ENCODE measurements around the gene LSP1.

LSP1 gene

GRCh38 chr11:1893581-1894359 is 40.9 kb downstream of the LSP1 start (continued):
- TF ChIP-seq TSHZ2 (CRISPR knock-in tag; IDR thresholded peaks at IDR 0.05): no peak
- no peak for TF ChIP-seq ZC3H10 (CRISPR knock-in tag; IDR thresholded peaks at IDR 0.05)

GRCh38 chr11:1894759-1895158 is 41.9 kb downstream of the LSP1 start:
- ATAC-seq: no peak
- TF ChIP-seq TOX (CRISPR knock-in tag; IDR thresholded peaks at IDR 0.05; ENCODE audit: borderline replicate concordance) (no peak), ISL1 (CRISPR knock-in tag; IDR thresholded peaks at IDR 0.05) (no peak)

GRCh38 chr11:1896468-1896867 is 43.6 kb downstream of the LSP1 start:
- no peak for TF ChIP-seq CSDC2 (CRISPR knock-in tag; IDR thresholded peaks at IDR 0.05)
- TF ChIP-seq ZC3H10 (CRISPR knock-in tag; IDR thresholded peaks at IDR 0.05): no peak
- TF ChIP-seq TCF4 (CRISPR knock-in tag; IDR thresholded peaks at IDR 0.05; ENCODE audit: borderline replicate concordance): no peak
- no peak for TF ChIP-seq PATZ1 (CRISPR knock-in tag; IDR thresholded peaks at IDR 0.05; ENCODE audit: borderline replicate concordance)
- TF ChIP-seq SNAI2 (CRISPR knock-in tag; IDR thresholded peaks at IDR 0.05): no peak
- no peak for TF ChIP-seq CREB5 (CRISPR knock-in tag; IDR thresholded peaks at IDR 0.05; ENCODE audit: low read depth)
- no peak for TF ChIP-seq TOX (CRISPR knock-in tag; IDR thresholded peaks at IDR 0.05; ENCODE audit: borderline replicate concordance)
- no peak for TF ChIP-seq ZFP3 (CRISPR knock-in tag; IDR thresholded peaks at IDR 0.05)
- no peak for TF ChIP-seq TSHZ2 (CRISPR knock-in tag; IDR thresholded peaks at IDR 0.05)
- no peak for ATAC-seq

DNA sequence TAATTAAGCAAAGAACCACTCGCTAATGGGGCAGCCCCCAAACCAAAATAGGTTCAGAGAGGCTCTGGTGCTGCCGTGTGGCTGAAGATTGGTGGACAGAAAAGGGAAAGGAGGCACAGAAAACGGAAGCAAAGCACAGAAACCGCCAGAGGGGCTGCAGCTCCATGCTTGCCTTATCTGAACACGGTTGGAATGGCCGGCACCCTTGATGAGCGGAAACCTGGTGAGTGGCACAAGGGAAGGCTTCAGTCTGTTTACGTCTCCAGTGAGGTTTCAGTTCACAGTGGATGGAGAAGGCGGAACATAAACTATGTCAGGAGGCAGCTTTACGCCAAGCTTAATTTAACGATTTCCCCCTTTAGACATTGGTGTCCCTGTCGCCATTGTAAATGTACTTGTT is 44.0 kb downstream of the LSP1 start:
- TF ChIP-seq ARNTL (CRISPR knock-in tag; IDR thresholded peaks at IDR 0.05; ENCODE audit: borderline replicate concordance, low read depth): no peak
- TF ChIP-seq, protein P1, sequence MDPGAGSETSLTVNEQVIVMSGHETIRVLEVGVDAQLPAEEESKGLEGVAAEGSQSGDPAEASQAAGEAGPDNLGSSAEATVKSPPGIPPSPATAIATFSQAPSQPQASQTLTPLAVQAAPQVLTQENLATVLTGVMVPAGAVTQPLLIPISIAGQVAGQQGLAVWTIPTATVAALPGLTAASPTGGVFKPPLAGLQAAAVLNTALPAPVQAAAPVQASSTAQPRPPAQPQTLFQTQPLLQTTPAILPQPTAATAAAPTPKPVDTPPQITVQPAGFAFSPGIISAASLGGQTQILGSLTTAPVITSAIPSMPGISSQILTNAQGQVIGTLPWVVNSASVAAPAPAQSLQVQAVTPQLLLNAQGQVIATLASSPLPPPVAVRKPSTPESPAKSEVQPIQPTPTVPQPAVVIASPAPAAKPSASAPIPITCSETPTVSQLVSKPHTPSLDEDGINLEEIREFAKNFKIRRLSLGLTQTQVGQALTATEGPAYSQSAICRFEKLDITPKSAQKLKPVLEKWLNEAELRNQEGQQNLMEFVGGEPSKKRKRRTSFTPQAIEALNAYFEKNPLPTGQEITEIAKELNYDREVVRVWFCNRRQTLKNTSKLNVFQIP (CRISPR knock-in tag; IDR thresholded peaks at IDR 0.05; ENCODE audit: borderline replicate concordance, low read depth): no peak
- TF ChIP-seq ZFP30 (CRISPR knock-in tag; IDR thresholded peaks at IDR 0.05): no peak
- no peak for TF ChIP-seq ZNF8 (CRISPR knock-in tag; IDR thresholded peaks at IDR 0.05)
- no peak for TF ChIP-seq TOX (CRISPR knock-in tag; IDR thresholded peaks at IDR 0.05; ENCODE audit: borderline replicate concordance)
- TF ChIP-seq RARB (CRISPR knock-in tag; IDR thresholded peaks at IDR 0.05): no peak

More for the DNA sequence above, 44.0 kb downstream of the LSP1 start:
- no peak for ATAC-seq

All from SK-N-SH treated with all-trans-retinoic acid at 6 μM for 48 hours (cell line).